B cell (primary cell): ENCODE measurements around the gene THRB.

ENCODE experiments used
- EZH2 ChIP-seq: IDR thresholded peaks from 2 replicates; pipeline ENCODE4 v1.6.1; 2012; ENCODE audit warnings: borderline replicate concordance, low read depth, mild to moderate bottlenecking, moderate library complexity, low read length; ENCODE audit not compliant: insufficient read depth, poor library complexity, severe bottlenecking
- TF ChIP-seq, protein P1 (sequence below): fragments of 200-600 bp; IDR thresholded peaks from one replicate; pipeline ENCODE4 v1.8.0; 2022; ENCODE audit warnings: antibody characterized with exemption, mild to moderate bottlenecking

DNA sequence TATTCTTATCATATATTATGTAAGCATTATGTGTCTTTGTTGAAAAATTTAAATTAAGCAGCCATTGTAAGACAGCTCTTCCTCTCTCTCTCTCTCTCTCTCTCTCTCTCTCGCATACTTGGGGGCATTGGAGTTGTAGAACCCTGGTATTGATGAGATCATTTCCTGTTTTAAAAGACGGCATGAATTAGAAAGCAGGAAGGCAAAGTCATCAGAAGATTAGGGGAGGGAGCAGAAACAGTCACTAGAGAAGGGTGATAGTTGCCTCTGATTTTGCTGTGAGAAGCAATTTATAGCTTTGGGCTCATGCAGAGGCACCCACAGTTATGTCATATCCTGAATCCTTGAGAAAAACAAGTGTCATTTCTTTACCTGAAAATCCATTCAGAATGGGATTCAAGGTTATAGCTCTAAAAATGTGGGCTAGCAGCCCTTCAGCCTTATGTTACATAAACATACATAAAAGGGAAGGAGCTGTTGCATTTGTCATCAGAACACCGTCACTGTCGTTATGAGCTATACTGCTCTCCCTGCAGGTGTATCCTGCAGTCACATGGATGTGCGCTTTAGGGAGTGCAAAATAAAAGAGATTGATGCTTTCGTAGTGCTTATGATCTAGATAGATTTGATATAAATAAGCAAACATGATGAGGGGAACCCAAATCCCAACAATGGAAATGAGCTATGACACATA, 335.7 kb downstream of the THRB start:
- TF ChIP-seq, protein P1, sequence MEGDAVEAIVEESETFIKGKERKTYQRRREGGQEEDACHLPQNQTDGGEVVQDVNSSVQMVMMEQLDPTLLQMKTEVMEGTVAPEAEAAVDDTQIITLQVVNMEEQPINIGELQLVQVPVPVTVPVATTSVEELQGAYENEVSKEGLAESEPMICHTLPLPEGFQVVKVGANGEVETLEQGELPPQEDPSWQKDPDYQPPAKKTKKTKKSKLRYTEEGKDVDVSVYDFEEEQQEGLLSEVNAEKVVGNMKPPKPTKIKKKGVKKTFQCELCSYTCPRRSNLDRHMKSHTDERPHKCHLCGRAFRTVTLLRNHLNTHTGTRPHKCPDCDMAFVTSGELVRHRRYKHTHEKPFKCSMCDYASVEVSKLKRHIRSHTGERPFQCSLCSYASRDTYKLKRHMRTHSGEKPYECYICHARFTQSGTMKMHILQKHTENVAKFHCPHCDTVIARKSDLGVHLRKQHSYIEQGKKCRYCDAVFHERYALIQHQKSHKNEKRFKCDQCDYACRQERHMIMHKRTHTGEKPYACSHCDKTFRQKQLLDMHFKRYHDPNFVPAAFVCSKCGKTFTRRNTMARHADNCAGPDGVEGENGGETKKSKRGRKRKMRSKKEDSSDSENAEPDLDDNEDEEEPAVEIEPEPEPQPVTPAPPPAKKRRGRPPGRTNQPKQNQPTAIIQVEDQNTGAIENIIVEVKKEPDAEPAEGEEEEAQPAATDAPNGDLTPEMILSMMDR = no peak
- TF ChIP-seq EZH2 = no peak
